PC-9 (cell line): ENCODE data around the gene GATB.

Experiments used
- EZH2 ChIP-seq: fragments of 200-600 bp; sonication (generic); IDR thresholded peaks from 2 replicates; pipeline ENCODE4 v1.8.0; 2017; ENCODE audit warnings: antibody characterized with exemption, low read depth
- TF ChIP-seq, protein P1 (sequence below): fragments of 200-600 bp; sonication (generic); conservative IDR thresholded peaks from 2 replicates; pipeline ENCODE4 v1.6.1; 2017; ENCODE audit warnings: mixed run types, antibody characterized with exemption, mild to moderate bottlenecking, moderate library complexity

GRCh38 chr4:151797853-151798252, 37.0 kb upstream of the GATB start:
- TF ChIP-seq, protein P1, sequence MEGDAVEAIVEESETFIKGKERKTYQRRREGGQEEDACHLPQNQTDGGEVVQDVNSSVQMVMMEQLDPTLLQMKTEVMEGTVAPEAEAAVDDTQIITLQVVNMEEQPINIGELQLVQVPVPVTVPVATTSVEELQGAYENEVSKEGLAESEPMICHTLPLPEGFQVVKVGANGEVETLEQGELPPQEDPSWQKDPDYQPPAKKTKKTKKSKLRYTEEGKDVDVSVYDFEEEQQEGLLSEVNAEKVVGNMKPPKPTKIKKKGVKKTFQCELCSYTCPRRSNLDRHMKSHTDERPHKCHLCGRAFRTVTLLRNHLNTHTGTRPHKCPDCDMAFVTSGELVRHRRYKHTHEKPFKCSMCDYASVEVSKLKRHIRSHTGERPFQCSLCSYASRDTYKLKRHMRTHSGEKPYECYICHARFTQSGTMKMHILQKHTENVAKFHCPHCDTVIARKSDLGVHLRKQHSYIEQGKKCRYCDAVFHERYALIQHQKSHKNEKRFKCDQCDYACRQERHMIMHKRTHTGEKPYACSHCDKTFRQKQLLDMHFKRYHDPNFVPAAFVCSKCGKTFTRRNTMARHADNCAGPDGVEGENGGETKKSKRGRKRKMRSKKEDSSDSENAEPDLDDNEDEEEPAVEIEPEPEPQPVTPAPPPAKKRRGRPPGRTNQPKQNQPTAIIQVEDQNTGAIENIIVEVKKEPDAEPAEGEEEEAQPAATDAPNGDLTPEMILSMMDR, result no peak
- no peak for TF ChIP-seq EZH2
